H9 (cell line): ENCODE results near the gene DAAM2. TPM values are rescaled to one million over a fixed set of nuclear protein-coding genes. Genes with fewer than 3 reads are reported as not detected.

ENCODE experiments used
- DNase-seq: peaks from one replicate; pipeline ENCODE4 v3.0.0-alpha.2; 2017
- H2AFZ ChIP-seq: one replicate; pipeline ENCODE4 v1.6.1; 2013; ENCODE audit warnings: mild to moderate bottlenecking, low read length, control low read depth, moderate library complexity
- H2AK5ac ChIP-seq: 2 replicates; pipeline ENCODE4 v1.6.1; 2013; ENCODE audit warnings: low read length, control low read depth, mixed read lengths; ENCODE audit not compliant: insufficient read length
- H2BK120ac ChIP-seq: one replicate; pipeline ENCODE4 v1.6.1; 2013; ENCODE audit warnings: low read depth, mild to moderate bottlenecking, low read length, control low read depth, inconsistent platforms; ENCODE audit not compliant: poor library complexity, severe bottlenecking
- H2BK12ac ChIP-seq: 2 replicates; pipeline ENCODE4 v1.6.1; 2013; ENCODE audit warnings: low read length, control low read depth, mixed read lengths, low read depth; ENCODE audit not compliant: insufficient read length
- H2BK15ac ChIP-seq: 2 replicates; pipeline ENCODE4 v1.6.1; 2013; ENCODE audit warnings: low read depth, low read length, control low read depth
- H2BK20ac ChIP-seq: one replicate; pipeline ENCODE4 v1.6.1; 2013; ENCODE audit warnings: low read depth, mild to moderate bottlenecking, low read length, control low read depth, inconsistent platforms; ENCODE audit not compliant: poor library complexity, severe bottlenecking
- H2BK5ac ChIP-seq: 2 replicates; pipeline ENCODE4 v1.6.1; 2013; ENCODE audit warnings: low read length, control low read depth, mixed read lengths; ENCODE audit not compliant: insufficient read length
- H3K14ac ChIP-seq: 2 replicates; pipeline ENCODE4 v1.6.1; 2013; ENCODE audit warnings: low read length, control low read depth; ENCODE audit not compliant: insufficient read depth
- H3K18ac ChIP-seq: 2 replicates; pipeline ENCODE4 v1.6.1; 2013; ENCODE audit warnings: low read depth, mild to moderate bottlenecking, mixed read lengths, low read length, control low read depth; ENCODE audit not compliant: insufficient read length
- H3K23ac ChIP-seq: 2 replicates; pipeline ENCODE4 v1.6.1; 2013; ENCODE audit warnings: low read length, control low read depth, mixed read lengths, low read depth; ENCODE audit not compliant: insufficient read length
- H3K23me2 ChIP-seq: 2 replicates; pipeline ENCODE4 v1.6.1; 2013; ENCODE audit warnings: low read depth, mild to moderate bottlenecking, mixed read lengths, low read length, control low read depth; ENCODE audit not compliant: insufficient read length, poor library complexity, severe bottlenecking
- H3K27ac ChIP-seq: 2 replicates; pipeline ENCODE4 v1.5.1; 2013; ENCODE audit warnings: low read length, control low read depth, mixed read lengths, low read depth; ENCODE audit not compliant: insufficient read length
- H3K27me3 ChIP-seq: 2 replicates; pipeline ENCODE4 v1.6.1; 2013; ENCODE audit warnings: low read length, control low read depth, inconsistent platforms; ENCODE audit not compliant: insufficient read depth
- H3K4ac ChIP-seq: 2 replicates; pipeline ENCODE4 v1.6.1; 2013; ENCODE audit warnings: low read depth, mild to moderate bottlenecking, control low read depth, inconsistent platforms, low read length, moderate library complexity
- H3K4me1 ChIP-seq: 2 replicates; pipeline ENCODE4 v1.6.1; 2013; ENCODE audit warnings: low read length, control low read depth, inconsistent platforms; ENCODE audit not compliant: insufficient read depth
- H3K4me2 ChIP-seq: 2 replicates; pipeline ENCODE4 v1.6.1; 2013; ENCODE audit warnings: low read length, control low read depth, mixed read lengths; ENCODE audit not compliant: insufficient read length, insufficient read depth
- H3K56ac ChIP-seq: 2 replicates; pipeline ENCODE4 v1.6.1; 2013; ENCODE audit warnings: low read depth, mild to moderate bottlenecking, mixed read lengths, low read length, control low read depth; ENCODE audit not compliant: insufficient read length
- H3K79me1 ChIP-seq: 2 replicates; pipeline ENCODE4 v1.6.1; 2013; ENCODE audit warnings: low read depth, mild to moderate bottlenecking, moderate library complexity, low read length, control low read depth, inconsistent platforms; ENCODE audit not compliant: insufficient read depth, poor library complexity, severe bottlenecking
- H3K79me2 ChIP-seq: 2 replicates; pipeline ENCODE4 v1.6.1; 2013; ENCODE audit warnings: low read length, control low read depth, inconsistent platforms; ENCODE audit not compliant: insufficient read depth
- H3K9ac ChIP-seq: 2 replicates; pipeline ENCODE4 v1.6.1; 2013; ENCODE audit warnings: low read length, control low read depth, mixed read lengths; ENCODE audit not compliant: insufficient read length; ENCODE audit errors: extremely low read depth
- H3K9me3 ChIP-seq: one replicate; pipeline ENCODE4 v1.6.1; 2013; ENCODE audit warnings: low read depth, low read length, inconsistent platforms; ENCODE audit not compliant: control insufficient read depth
- H3T11ph ChIP-seq: one replicate; pipeline ENCODE4 v1.6.1; 2013; ENCODE audit warnings: mild to moderate bottlenecking, low read length, control low read depth, inconsistent platforms
- H4K20me1 ChIP-seq: one replicate; pipeline ENCODE4 v1.6.1; 2013; ENCODE audit not compliant: control insufficient read depth, insufficient read length, insufficient read depth
- H4K5ac ChIP-seq: 2 replicates; pipeline ENCODE4 v1.6.1; 2013; ENCODE audit warnings: low read depth, mild to moderate bottlenecking, mixed read lengths, low read length, control low read depth; ENCODE audit not compliant: insufficient read length
- H4K8ac ChIP-seq: replicated peaks from 2 replicates; pipeline ENCODE4 v1.6.1; 2013; ENCODE audit warnings: low read length, control low read depth, mixed read lengths, low read depth; ENCODE audit not compliant: insufficient read length
- H4K91ac ChIP-seq: 2 replicates; pipeline ENCODE4 v1.6.1; 2013; ENCODE audit warnings: low read depth, mild to moderate bottlenecking, moderate library complexity, mixed read lengths, low read length, control low read depth; ENCODE audit not compliant: insufficient read length
- H3K27ac Mint-ChIP-seq, 3 experiments: 2 replicates in 2 of 3; 3 replicates in 1 of 3; pipeline ENCODE4 v1.8.0; 2020 to 2021; ENCODE audit warnings: mixed read lengths in 3 of 3, mild to moderate bottlenecking in 1 of 3, moderate library complexity in 1 of 3
- H3K27me3 Mint-ChIP-seq: 2 replicates; pipeline ENCODE4 v1.8.0; 2021; ENCODE audit warnings: low read depth, mild to moderate bottlenecking, moderate library complexity, mixed read lengths
- H3K36me3 Mint-ChIP-seq, 3 experiments: 2 replicates in 2 of 3; 3 replicates in 1 of 3; pipeline ENCODE4 v1.8.0; 2020 to 2021; ENCODE audit warnings: low read depth in 3 of 3, mixed read lengths in 3 of 3; ENCODE audit not compliant: insufficient read depth in 1 of 3
- H3K4me1 Mint-ChIP-seq, 2 experiments: 2 replicates each; pipeline ENCODE4 v1.8.0; 2020; ENCODE audit warnings: mixed read lengths in 2 of 2
- H3K4me3 Mint-ChIP-seq, 2 experiments: 2 replicates in 1 of 2; 3 replicates in 1 of 2; pipeline ENCODE4 v1.8.0; 2020 to 2021; ENCODE audit warnings: mild to moderate bottlenecking in 2 of 2, mixed read lengths in 2 of 2, moderate library complexity in 1 of 2
- H3K9me3 Mint-ChIP-seq, 2 experiments: 2 replicates in 1 of 2; 3 replicates in 1 of 2; pipeline ENCODE4 v1.8.0; 2020; ENCODE audit warnings: mild to moderate bottlenecking in 2 of 2, mixed read lengths in 2 of 2, moderate library complexity in 1 of 2
- WGBS: extraction: QIAGEN DNeasy Blood & Tissue Kit; methylation state at CpG from one replicate; pipeline ENCODE4 v1.1.7; 2013; ENCODE audit warnings: missing lambda C conversion rate, low lambda C conversion rate, mixed read lengths; ENCODE audit not compliant: insufficient read length; ENCODE audit errors: extremely low coverage; 5-methylcytosine and 5-hydroxymethylcytosine counted together
- total RNA-seq: library from RNA; stranded (reverse); gene quantifications from 2 replicates; pipeline ENCODE4 v1.2.1, GENCODE V29; 2021
- TF ChIP-seq, protein P1 (sequence below): fragments of 200-600 bp; sonication (generic); conservative IDR thresholded peaks from 3 replicates; pipeline ENCODE4 v1.8.0; 2021; ENCODE audit warnings: antibody characterized with exemption, mild to moderate bottlenecking

DAAM2 gene
- total RNA-seq, 1 experiment from 2014 or later = 1.1 TPM

DNA sequence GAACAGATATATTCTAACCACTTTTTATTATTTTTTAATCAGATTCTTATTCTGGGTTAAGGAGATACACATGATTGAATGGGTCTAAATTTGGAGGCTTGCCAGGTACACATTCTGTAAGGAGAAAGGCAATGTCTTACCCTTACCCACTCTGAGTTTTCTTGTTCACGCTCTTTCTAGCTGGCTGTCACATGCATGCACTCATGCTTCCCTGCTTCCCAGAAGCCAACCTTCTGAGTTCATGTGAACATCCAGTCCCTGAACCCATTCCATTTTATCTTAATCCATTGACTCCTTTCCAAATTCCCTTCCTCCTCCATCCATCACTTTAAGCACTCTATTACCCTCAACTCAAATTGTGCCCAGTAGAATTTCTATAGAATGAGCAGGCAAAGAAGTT is 159.5 kb downstream of the DAAM2 start:
- H3K4me1 Mint-ChIP-seq = peaks cover 0 to 19% of the 10 kb centered on the region in 2 experiments; a peak in 3 of 4 replicates
- no CpG with 5 or more reads among the region's 1 CpG for WGBS
- no peak for DNase-seq

More for the DNA sequence above, 159.5 kb downstream of the DAAM2 start:
- no peaks in the 10 kb centered on the region; the same call in 1 of the 2 replicates for H3K27me3 Mint-ChIP-seq
- peaks cover 5% of the 10 kb centered on the region for H3K23me2 ChIP-seq
- H3K79me2 ChIP-seq = no peaks in the 10 kb centered on the region
- no peak overlapping the region for H3K23ac ChIP-seq
- no peak overlapping the region for H3T11ph ChIP-seq
- H3K9ac ChIP-seq = no peak overlapping the region
- no peak overlapping the region for H2BK15ac ChIP-seq
- no peak overlapping the region for H3K14ac ChIP-seq
- no peak overlapping the region for H4K5ac ChIP-seq
- H3K9me3 Mint-ChIP-seq = peaks cover 2 to 3% of the 10 kb centered on the region in 2 experiments; a peak in 2 of 5 replicates
- no peak overlapping the region for H3K4me3 Mint-ChIP-seq
- H2BK20ac ChIP-seq = no peak overlapping the region
- no peaks in the 10 kb centered on the region for H3K79me1 ChIP-seq
- peaks cover 17% of the 10 kb centered on the region; the same call in 1 of the 2 replicates for H3K4me1 ChIP-seq
- no peak overlapping the region for H3K27ac Mint-ChIP-seq
- no peak overlapping the region for H3K4ac ChIP-seq
- no peaks in the 10 kb centered on the region for H3K36me3 Mint-ChIP-seq
- TF ChIP-seq, protein P1, sequence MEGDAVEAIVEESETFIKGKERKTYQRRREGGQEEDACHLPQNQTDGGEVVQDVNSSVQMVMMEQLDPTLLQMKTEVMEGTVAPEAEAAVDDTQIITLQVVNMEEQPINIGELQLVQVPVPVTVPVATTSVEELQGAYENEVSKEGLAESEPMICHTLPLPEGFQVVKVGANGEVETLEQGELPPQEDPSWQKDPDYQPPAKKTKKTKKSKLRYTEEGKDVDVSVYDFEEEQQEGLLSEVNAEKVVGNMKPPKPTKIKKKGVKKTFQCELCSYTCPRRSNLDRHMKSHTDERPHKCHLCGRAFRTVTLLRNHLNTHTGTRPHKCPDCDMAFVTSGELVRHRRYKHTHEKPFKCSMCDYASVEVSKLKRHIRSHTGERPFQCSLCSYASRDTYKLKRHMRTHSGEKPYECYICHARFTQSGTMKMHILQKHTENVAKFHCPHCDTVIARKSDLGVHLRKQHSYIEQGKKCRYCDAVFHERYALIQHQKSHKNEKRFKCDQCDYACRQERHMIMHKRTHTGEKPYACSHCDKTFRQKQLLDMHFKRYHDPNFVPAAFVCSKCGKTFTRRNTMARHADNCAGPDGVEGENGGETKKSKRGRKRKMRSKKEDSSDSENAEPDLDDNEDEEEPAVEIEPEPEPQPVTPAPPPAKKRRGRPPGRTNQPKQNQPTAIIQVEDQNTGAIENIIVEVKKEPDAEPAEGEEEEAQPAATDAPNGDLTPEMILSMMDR = no peak
- no peak overlapping the region for H4K91ac ChIP-seq
- no peaks in the 10 kb centered on the region for H3K9me3 ChIP-seq
- no peak overlapping the region for H2AK5ac ChIP-seq
- no peak overlapping the region for H3K18ac ChIP-seq
- no peaks in the 10 kb centered on the region for H4K20me1 ChIP-seq
- H2BK12ac ChIP-seq = no peak overlapping the region
- no peak overlapping the region for H3K4me2 ChIP-seq
- H2AFZ ChIP-seq = no peak overlapping the region
- no peaks in the 10 kb centered on the region for H3K27me3 ChIP-seq
- H4K8ac ChIP-seq = no peak overlapping the region
- no peak overlapping the region for H3K56ac ChIP-seq
- H2BK5ac ChIP-seq = no peak overlapping the region
- H3K27ac ChIP-seq = no peak overlapping the region
- no peak overlapping the region for H2BK120ac ChIP-seq
